Nucleus accumbens (tissue), 56 donors: ENCODE results near the gene PIEZO2.

Experiments used
- DNase-seq, 56 donors: peaks; one replicate each; lab custom pipeline; 2025; lab: John Stamatoyannopoulos, UW

PIEZO2 gene

DNA sequence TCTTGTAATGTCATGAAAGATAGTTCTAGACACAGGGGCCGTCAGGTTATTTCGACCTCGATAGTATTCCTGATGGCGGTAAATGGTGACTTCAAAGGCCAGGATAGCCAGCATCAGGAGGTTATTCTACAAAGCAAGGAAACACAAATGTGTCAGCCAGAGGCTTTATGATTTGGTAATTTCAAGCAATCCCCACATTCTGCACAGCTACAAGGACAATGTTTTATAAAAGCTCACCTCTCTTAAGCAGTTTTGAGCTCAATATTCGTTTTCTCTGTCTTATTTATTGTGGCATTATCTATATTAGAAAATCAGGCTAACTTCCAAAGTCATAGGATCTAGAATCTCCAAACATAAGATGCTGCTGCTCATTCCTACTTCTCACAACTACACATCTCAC lies 388.4 kb downstream of the PIEZO2 start:
- DNase-seq = no peak

DNA sequence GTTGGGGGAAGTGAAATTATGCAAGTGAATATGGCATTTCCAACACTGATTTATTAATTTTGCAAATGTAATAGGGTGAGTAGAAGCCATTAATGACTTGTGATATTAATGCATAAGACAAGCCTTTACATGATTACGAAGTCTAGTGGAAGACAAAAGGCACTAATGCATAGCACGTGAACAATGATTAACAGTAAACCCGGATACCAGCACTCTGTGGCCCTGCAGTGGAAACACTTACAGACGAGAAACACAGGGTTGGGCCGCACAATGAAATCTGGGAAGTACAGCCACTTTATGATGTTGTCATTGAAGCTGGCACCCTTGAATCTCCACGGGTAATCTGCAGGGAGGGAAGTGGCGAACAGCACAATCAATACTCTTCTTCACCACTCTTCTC lies 390.1 kb downstream of the PIEZO2 start:
- DNase-seq = no peak

DNA sequence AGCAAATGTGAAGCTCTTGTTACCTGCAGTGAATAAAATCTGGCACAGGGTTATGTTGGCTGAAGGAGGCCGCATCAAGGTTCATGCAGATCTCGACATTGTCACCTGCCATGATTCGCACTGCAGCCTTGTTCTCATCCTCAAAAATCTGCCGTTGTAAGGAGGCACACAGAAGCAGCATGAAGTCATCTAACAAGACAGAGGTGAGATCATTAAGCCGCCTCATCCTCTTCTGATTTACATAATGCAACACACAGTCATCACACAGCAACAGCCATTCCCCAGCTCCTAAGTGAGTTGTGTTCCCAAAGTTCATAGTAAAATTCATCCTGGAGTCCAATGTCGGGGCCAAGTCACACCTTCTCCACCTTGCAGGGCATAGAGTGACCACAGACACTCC lies 391.4 kb downstream of the PIEZO2 start:
- no peak for DNase-seq

- DNase-seq = no peak
Measured at GRCh38 chr18:10757349-10757748, 392.0 kb downstream of the PIEZO2 start.

- DNase-seq = no peak
Measured at GRCh38 chr18:10755855-10756254, 393.5 kb downstream of the PIEZO2 start.

DNA sequence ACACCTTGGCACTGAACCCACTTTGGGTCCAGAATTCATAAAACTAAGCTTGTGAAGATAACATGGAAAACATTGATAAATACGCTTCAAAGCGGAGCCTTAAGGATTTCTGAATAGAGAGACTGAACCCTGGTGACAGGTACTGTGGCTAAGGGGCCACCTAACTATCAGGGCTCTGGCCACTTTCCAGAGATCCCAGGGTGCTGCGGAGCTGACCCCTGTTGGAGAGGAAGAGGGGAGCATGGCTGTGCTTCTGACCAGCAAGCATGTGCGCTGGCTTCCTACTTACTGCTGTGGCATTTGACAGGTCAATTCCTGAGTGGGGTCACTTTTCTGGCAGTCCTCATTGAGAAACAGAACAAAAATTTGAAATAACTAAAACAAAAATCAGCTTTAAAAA lies 395.2 kb downstream of the PIEZO2 start:
- no peak for DNase-seq

- no peak for DNase-seq
Measured at GRCh38 chr18:10752382-10752781, 397.0 kb downstream of the PIEZO2 start.

GRCh38 chr18:10751653-10752052 lies 397.7 kb downstream of the PIEZO2 start:
- DNase-seq = no peak

DNA sequence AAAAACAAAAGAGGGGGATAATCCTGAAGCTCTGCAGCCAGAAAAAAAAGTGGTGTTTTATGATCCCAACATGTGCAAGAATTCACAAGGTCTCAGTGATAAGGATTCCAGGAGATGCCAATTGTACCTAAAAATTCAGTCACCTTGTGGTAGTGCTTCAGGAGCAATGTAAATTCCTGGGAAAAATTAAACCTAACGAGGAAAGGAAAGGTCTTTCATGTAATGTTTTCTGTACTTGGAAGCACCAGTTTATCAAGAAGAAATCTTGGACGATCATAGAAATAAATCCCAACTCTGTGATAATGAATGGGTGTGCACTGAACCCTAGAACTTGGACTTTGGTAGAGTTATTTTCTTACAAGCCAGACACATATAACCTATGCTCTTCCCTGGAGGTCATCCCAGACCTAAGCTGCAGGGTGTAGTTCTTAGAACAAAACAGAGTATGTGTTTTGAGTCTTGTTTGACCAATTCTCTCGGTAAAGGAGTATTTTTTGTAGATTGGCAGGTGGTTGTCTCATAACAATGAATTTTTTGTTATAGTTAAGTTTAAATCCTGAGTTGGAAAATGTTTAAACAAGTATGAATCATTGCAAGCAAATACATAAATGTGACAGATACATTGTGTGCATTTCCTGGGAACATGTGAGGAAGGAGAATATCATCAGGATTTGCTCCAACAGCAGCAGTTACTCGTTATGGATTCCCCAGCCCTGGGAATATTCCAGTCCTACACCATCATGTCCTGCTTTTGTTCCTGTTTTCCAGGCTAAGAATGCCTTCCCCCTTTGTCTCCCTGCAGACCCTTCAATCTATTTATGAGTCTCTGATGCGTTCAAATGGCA lies 399.0 kb downstream of the PIEZO2 start:
- DNase-seq = no peak

GRCh38 chr18:10748641-10749040 lies 400.7 kb downstream of the PIEZO2 start:
- no peak for DNase-seq

DNA sequence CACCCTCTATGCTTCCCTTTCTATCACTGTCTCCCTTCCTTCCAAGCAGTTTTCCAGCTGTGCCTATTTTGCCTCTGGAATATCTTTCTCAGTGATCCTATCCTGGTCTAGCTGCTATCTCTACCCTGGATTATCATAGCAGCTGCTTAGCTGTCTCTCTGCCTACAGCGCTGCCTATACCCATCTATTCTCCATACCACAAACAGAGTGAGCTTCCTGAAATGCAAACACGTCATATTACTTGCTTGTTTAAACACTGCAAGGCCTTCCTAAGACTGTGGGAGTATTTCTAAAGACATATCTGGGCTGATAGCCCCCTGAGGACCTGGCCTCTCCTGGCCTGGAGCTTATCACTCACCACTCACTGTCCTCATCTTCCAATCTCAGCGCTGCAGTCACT lies 403.4 kb downstream of the PIEZO2 start:
- DNase-seq = no peak

DNA sequence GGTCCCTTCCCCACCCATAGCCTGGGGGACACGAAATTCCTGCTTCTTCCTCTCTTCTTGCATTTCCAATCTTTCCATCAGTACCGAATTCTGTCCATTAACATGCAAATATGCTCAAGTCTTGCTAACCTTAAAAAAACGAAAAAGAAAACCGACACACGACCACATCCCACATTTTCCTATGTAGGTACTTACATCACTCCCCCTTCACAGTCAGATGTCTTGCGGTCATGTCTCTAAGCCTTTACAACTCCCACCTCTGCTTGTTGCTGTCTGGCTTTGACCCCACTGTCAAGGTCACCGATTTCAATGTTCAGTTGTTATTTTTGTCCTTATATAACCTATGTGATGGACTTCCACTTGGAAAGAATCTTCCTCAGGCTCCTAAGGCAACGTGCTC lies 404.1 kb downstream of the PIEZO2 start:
- no peak for DNase-seq

DNA sequence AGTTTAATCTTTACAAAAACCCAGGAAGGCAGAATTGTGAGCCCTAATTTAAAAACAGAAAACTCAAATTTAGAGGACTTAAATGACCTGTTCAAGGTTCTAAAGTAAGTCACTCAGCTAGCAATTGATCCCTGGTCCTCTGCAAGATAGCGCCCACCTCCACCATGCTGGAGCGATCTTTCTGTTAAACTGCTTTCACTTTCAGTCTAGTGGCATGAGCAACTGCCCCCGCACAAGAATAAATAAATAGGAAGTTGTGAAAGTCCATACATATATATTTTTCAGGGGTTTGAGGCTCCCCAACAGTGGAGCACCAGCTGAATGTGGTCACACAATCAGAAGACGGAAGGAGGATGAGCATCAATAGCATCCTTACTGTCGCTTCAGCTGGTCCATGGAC lies 405.6 kb downstream of the PIEZO2 start:
- no peak for DNase-seq

GRCh38 chr18:10739152-10739551 lies 410.2 kb downstream of the PIEZO2 start:
- DNase-seq = no peak

- DNase-seq = no peak
Measured at GRCh38 chr18:10736984-10737383, 412.4 kb downstream of the PIEZO2 start.

DNA sequence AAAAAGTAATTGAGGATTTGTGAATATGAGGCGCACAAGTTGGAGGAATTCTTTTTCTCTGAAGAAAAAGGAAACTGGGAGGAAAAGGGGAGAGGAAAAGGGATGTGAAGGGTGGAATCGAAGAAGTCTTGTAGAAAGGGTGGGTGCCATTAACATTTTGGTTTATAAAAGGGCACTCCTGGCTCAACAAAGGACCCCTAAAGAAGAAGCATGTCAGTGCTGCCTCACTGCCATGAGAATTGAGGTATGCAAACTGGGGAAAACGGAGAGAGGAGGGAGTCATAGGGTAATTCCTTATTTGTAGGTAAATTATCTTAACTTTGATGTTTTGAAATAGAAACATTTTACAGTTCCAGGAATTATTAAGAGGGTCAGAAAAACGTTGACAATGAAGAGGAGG lies 416.4 kb downstream of the PIEZO2 start:
- DNase-seq = no peak

DNA sequence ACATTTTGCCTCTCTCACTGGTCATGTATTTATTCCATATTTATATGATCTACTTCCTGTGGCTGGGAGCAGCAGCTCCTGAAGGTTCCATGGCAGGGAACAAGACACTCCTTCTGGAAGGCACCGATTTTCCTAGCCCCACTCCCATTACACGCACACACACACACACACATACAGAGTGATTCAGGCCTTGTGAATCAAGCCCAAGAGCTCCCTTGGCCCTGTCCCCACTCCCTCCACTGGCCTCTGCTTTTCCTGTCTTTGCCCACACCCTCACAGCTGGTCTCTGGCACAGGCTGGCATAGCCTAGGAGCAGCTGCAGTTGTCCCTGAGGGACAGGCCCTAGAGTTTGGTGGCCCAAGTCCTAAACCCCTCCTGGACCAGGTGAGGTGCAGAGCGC lies 421.9 kb downstream of the PIEZO2 start:
- DNase-seq = peak in 20 of 56 donors; percentile 4 to 52 (median 22)

DNA sequence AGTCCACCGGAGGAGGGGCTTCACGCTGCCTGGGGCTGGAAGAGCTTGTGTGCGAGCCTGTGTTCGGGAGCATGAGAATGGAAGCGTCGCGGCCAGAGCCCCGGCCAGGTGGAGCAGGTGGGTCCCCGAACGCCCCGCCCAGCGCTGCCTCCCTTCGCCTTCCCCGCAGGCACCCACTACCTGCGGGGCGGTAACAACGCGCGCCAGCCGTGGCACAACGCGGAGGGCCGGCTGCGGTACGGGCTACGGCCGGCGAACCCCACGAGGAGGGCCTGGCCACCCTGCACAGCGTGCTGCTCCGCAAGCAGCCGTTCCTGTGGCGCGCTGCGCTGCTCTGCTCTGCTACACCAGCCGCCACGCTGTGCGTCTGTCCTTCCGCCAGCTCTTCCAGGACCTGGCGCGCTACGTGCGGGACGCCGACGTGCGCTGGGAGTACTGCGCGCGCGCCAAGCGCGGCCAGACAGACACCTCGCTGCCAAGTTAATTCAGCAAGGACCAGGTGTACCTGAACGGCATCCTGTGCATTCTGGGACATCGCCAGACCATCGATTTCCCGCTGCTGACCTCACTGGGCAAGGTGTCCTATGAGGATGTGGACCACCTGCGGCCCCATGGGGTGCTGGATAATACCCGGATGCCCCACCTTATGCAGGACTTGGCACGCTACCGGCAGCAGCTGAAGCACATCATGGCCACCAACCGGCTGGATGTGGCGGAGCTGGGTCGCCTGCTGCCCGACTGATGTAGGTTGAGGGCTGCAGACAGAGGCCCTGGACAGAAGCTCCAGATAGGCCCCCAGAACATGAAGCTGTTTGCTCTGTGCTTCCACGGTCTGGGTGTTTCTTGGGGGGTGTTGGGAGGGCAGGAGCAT lies 422.9 kb downstream of the PIEZO2 start:
- DNase-seq = peak in 23 of 56 donors; percentile 5 to 68 (median 36)

DNA sequence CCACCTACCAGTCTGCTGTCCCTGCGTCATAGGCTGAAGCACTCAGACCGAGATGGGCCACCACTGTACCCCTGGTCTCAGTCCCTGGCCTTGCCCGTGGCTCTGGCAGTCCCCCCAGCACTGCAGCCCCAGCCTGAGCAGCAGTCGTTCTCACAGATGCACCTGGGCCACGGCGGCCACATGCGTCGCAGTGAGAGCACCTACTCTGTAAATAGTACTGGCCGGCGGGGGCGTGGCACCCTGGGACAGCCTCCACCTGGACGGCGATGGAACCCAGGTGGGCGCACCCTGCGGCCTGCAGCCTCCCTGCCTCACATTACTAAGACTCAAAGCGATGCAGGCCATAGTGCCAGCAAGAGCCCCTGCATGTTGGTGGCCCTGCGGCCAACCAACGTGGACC lies 424.7 kb downstream of the PIEZO2 start:
- DNase-seq = no peak

DNA sequence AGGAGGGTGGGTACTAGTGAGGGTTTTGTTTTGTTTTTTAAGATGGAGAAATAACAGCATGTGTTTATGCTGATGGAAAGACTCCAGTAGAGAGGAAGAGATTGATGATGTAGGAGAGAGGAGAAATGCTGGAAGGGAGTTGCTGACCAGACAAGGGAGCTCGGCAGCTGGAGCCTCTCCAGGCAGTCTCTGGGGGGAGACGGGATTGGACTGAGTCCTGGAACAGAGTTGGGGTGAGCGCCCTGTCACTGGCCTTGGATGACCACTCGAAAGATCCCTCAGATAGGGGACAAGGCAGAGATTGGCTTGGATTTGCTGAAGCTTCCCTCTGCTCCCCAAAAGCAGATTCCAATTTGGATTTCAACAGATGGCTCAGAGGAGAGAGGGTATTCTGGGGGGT lies 425.9 kb downstream of the PIEZO2 start:
- DNase-seq = no peak

DNA sequence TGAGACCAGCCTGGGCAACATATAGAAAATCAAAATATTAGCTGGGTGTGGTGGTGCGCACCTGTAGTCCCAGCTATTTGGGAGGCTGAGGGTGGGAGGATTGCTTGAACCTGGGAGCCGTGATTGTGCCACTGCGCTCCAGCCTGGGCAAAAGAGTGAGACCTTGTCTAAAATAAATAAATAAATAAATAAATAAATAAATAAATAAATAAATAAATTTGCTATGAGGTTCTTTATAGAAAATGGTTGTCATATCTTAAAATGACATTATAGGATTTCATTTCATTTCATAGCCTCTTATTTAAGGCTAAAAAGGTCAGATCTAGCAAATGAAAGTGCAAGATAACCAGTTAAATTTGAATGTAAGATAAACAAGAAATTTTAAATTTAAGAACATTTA lies 430.6 kb downstream of the PIEZO2 start:
- no peak for DNase-seq

DNA sequence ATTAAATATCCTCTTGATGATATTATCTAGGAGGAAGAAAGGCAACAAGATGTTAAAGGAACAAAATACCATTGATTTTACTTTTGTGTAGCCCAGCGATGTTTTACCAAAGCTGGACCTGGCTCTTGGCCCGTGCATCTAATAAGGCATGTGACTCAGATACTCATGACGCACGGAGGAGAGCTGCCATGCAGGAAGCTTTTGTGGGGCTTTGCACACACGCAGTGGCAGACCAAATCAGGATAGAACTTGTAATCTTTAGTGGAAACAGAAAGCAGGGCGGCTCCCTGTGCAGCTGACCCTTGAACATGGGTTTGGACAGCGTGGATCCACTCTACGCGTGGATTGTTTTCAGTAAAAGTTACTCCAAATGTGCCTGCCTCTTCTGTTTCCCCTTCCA lies 433.6 kb downstream of the PIEZO2 start:
- peak in 2 of 56 donors; percentile 8 to 69 for DNase-seq
